Trophoblast cell (in vitro differentiated cells and primary cell): Measurements from ENCODE around the gene RGCC.
A peak's percentile ranks its signal among the peaks of the same experiment; 100 is the strongest.

ENCODE experiments used
- DNase-seq, 2 donors: peaks; one replicate each; pipeline ENCODE4 v3.0.0-alpha.2; 2016
- H2AFZ ChIP-seq: 2 replicates; pipeline ENCODE4 v1.6.1; 2013; ENCODE audit warnings: low read length, moderate library complexity, mild to moderate bottlenecking; ENCODE audit not compliant: insufficient read depth, poor library complexity
- H2AK5ac ChIP-seq: 2 replicates; pipeline ENCODE4 v1.6.1; 2013; ENCODE audit warnings: mild to moderate bottlenecking, low read length
- H2BK120ac ChIP-seq: 2 replicates; pipeline ENCODE4 v1.6.1; 2013; ENCODE audit warnings: low read length, mild to moderate bottlenecking, moderate library complexity; ENCODE audit not compliant: insufficient read depth, poor library complexity
- H2BK12ac ChIP-seq: 2 replicates; pipeline ENCODE4 v1.6.1; 2013; ENCODE audit warnings: mild to moderate bottlenecking, low read length, moderate library complexity
- H2BK5ac ChIP-seq: 2 replicates; pipeline ENCODE4 v1.6.1; 2013; ENCODE audit warnings: low read length, low read depth, moderate library complexity, mild to moderate bottlenecking; ENCODE audit not compliant: poor library complexity
- H3K14ac ChIP-seq: 2 replicates; pipeline ENCODE4 v1.6.1; 2013; ENCODE audit warnings: mild to moderate bottlenecking, low read length
- H3K18ac ChIP-seq: 2 replicates; pipeline ENCODE4 v1.6.1; 2013; ENCODE audit warnings: mild to moderate bottlenecking, low read length
- H3K23ac ChIP-seq: 2 replicates; pipeline ENCODE4 v1.6.1; 2013; ENCODE audit warnings: low read length
- H3K27ac ChIP-seq: 2 replicates; pipeline ENCODE4 v1.5.1; 2013; ENCODE audit warnings: low read depth, mild to moderate bottlenecking, inconsistent platforms, low read length, moderate library complexity
- H3K27me3 ChIP-seq: 2 replicates; pipeline ENCODE4 v1.6.1; 2013; ENCODE audit warnings: inconsistent platforms, mild to moderate bottlenecking, low read length, moderate library complexity; ENCODE audit not compliant: insufficient read depth
- H3K36me3 ChIP-seq, 2 experiments: 1 replicate in 1 of 2; 2 replicates in 1 of 2; pipeline ENCODE4 v1.6.1; 2013; ENCODE audit warnings: low read length in 2 of 2, mild to moderate bottlenecking in 2 of 2, moderate library complexity in 1 of 2; ENCODE audit not compliant: insufficient read depth in 2 of 2, control insufficient read depth in 1 of 2
- H3K4ac ChIP-seq: 2 replicates; pipeline ENCODE4 v1.6.1; 2013; ENCODE audit warnings: low read depth, mild to moderate bottlenecking, low read length, moderate library complexity
- H3K4me1 ChIP-seq, 2 experiments: 1 replicate in 1 of 2; 2 replicates in 1 of 2; pipeline ENCODE4 v1.6.1; 2013; ENCODE audit warnings: low read length in 2 of 2, mild to moderate bottlenecking in 2 of 2, moderate library complexity in 1 of 2; ENCODE audit not compliant: insufficient read depth in 2 of 2, control insufficient read depth in 1 of 2
- H3K4me2 ChIP-seq: 2 replicates; pipeline ENCODE4 v1.6.1; 2013; ENCODE audit warnings: inconsistent platforms, mild to moderate bottlenecking, low read length, moderate library complexity
- H3K4me3 ChIP-seq: 2 replicates; pipeline ENCODE4 v1.5.1; 2013; ENCODE audit warnings: mild to moderate bottlenecking, low read depth, low read length, inconsistent platforms
- H3K79me1 ChIP-seq: one replicate; pipeline ENCODE4 v1.6.1; 2013; ENCODE audit warnings: low read length
- H3K79me2 ChIP-seq: 2 replicates; pipeline ENCODE4 v1.6.1; 2013; ENCODE audit warnings: low read length, mild to moderate bottlenecking; ENCODE audit not compliant: control insufficient read depth, insufficient read depth, poor library complexity
- H3K9ac ChIP-seq: 2 replicates; pipeline ENCODE4 v1.6.1; 2013; ENCODE audit warnings: mild to moderate bottlenecking, low read length
- H3K9me3 ChIP-seq: 2 replicates; pipeline ENCODE4 v1.6.1; 2013; ENCODE audit warnings: low read depth, mild to moderate bottlenecking, control low read depth, inconsistent platforms, low read length; ENCODE audit not compliant: insufficient read depth
- H4K12ac ChIP-seq: 2 replicates; pipeline ENCODE4 v1.6.1; 2013; ENCODE audit warnings: low read depth, mild to moderate bottlenecking, low read length, moderate library complexity
- H4K8ac ChIP-seq: 2 replicates; pipeline ENCODE4 v1.6.1; 2013; ENCODE audit warnings: low read depth, mild to moderate bottlenecking, low read length, moderate library complexity
- H4K91ac ChIP-seq: one replicate; pipeline ENCODE4 v1.6.1; 2013; ENCODE audit warnings: low read depth, mild to moderate bottlenecking, low read length, moderate library complexity
- WGBS: extraction: QIAGEN DNeasy Blood & Tissue Kit; methylation state at CpG from one replicate; pipeline ENCODE4 v1.1.7; 2013; ENCODE audit warnings: missing lambda C conversion rate; ENCODE audit not compliant: insufficient read length, insufficient coverage; ENCODE audit errors: extremely low coverage; 5-methylcytosine and 5-hydroxymethylcytosine counted together

Gene RGCC

GRCh38 chr13:41516166-41516565 lies 58.8 kb downstream of the RGCC start:
- no peaks in the 10 kb centered on the region for H3K79me2 ChIP-seq
- DNase-seq = no peak
- no peaks in the 10 kb centered on the region for H3K27me3 ChIP-seq
- no peak overlapping the region for H3K4me2 ChIP-seq
- no peak overlapping the region for H3K23ac ChIP-seq
- peaks cover 4% of the 10 kb centered on the region for H3K9me3 ChIP-seq
- WGBS = no CpG with 5 or more reads among the region's 3 CpGs
- H3K14ac ChIP-seq = no peak overlapping the region
- H4K12ac ChIP-seq = no peak overlapping the region
- no peak overlapping the region for H3K18ac ChIP-seq
- no peak overlapping the region for H2BK12ac ChIP-seq
- H3K4me3 ChIP-seq = no peak overlapping the region
- no peak overlapping the region for H3K27ac ChIP-seq
- H2BK5ac ChIP-seq = no peak overlapping the region
- H3K4me1 ChIP-seq = no peaks in the 10 kb centered on the region
- H2AK5ac ChIP-seq = no peak overlapping the region
- no peak overlapping the region for H2AFZ ChIP-seq
- no peak overlapping the region for H3K9ac ChIP-seq
- H4K8ac ChIP-seq = no peak overlapping the region
- no peak overlapping the region for H3K4ac ChIP-seq
- H2BK120ac ChIP-seq = no peak overlapping the region
- no peak overlapping the region for H4K91ac ChIP-seq
- H3K79me1 ChIP-seq = no peaks in the 10 kb centered on the region
- no peaks in the 10 kb centered on the region for H3K36me3 ChIP-seq

- no peak overlapping the region for H3K4me3 ChIP-seq
- no peak overlapping the region for H3K14ac ChIP-seq
- H2BK5ac ChIP-seq = no peak overlapping the region
- H3K4ac ChIP-seq = no peak overlapping the region
- H4K91ac ChIP-seq = no peak overlapping the region
- H4K8ac ChIP-seq = no peak overlapping the region
- no peak overlapping the region for H2AK5ac ChIP-seq
- H3K36me3 ChIP-seq = no peaks in the 10 kb centered on the region
- H3K9me3 ChIP-seq = peaks cover 4% of the 10 kb centered on the region
- H3K4me2 ChIP-seq = no peak overlapping the region
- no peak overlapping the region for H2BK12ac ChIP-seq
- no peak overlapping the region for H3K27ac ChIP-seq
- H3K23ac ChIP-seq = no peak overlapping the region
- H3K9ac ChIP-seq = no peak overlapping the region
- no peaks in the 10 kb centered on the region for H3K4me1 ChIP-seq
- no peaks in the 10 kb centered on the region for H3K27me3 ChIP-seq
- H2AFZ ChIP-seq = no peak overlapping the region
- no peak for DNase-seq
- no peaks in the 10 kb centered on the region for H3K79me1 ChIP-seq
- no peak overlapping the region for H3K18ac ChIP-seq
- no CpG with 5 or more reads among the region's 4 CpGs for WGBS
- no peaks in the 10 kb centered on the region for H3K79me2 ChIP-seq
- no peak overlapping the region for H2BK120ac ChIP-seq
- no peak overlapping the region for H4K12ac ChIP-seq
These were observed 59.4 kb downstream of the RGCC start for GRCh38 chr13:41516760-41517159.

DNA sequence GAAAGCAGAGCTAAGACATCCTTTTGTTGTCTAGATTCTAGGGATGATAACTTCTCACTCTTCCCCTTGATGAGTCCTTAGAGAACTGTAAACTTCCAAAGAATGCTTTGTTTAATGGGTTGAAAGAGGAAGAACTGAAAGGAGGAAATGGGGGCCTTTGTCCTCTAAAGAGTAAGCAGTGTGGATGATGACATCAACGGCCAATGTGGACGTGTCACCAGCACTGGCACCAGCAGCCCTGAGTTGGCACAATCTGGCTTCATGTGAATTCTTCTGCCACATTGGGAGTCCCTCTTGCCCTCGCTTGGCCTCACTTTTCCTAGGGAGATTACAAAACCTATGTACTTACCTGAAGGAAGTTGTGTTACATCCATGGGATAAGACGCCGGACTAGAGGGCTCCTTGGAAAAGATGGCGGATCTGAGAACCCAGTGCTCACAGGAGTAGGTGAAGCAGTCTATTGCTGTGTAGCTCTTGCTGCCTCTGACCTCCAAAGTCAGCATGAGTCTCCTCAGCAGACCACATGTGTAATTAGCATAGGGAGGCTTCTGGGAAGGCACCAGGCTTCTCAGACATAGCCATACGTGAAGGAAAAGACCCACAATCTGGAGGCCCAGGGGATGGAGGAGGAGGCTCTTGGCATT lies 62.8 kb downstream of the RGCC start:
- Histone ChIP-seq H2AFZ (no peak overlapping the region), H3K79me2 (no peaks in the 10 kb centered on the region)
- DNase-seq = peak in 1 of 2 donors; percentile 18

More for the DNA sequence above, 62.8 kb downstream of the RGCC start:
- H2AK5ac ChIP-seq = no peak overlapping the region
- no CpG with 5 or more reads among the region's 7 CpGs for WGBS
- H3K36me3 ChIP-seq = no peaks in the 10 kb centered on the region
- H3K9me3 ChIP-seq = peaks cover 4% of the 10 kb centered on the region
- H3K27ac ChIP-seq = no peak overlapping the region
- no peak overlapping the region for H3K9ac ChIP-seq
- no peaks in the 10 kb centered on the region for H3K4me1 ChIP-seq
- H3K4me3 ChIP-seq = no peak overlapping the region
- H4K91ac ChIP-seq = no peak overlapping the region
- H3K4me2 ChIP-seq = no peak overlapping the region
- no peak overlapping the region for H3K18ac ChIP-seq
- H3K79me1 ChIP-seq = no peaks in the 10 kb centered on the region
- no peak overlapping the region for H3K14ac ChIP-seq
- H2BK5ac ChIP-seq = no peak overlapping the region
- H2BK120ac ChIP-seq = no peak overlapping the region
- H3K23ac ChIP-seq = no peak overlapping the region
- no peak overlapping the region for H3K4ac ChIP-seq
- no peaks in the 10 kb centered on the region for H3K27me3 ChIP-seq
- no peak overlapping the region for H4K12ac ChIP-seq
- no peak overlapping the region for H4K8ac ChIP-seq
- H2BK12ac ChIP-seq = no peak overlapping the region
